Prostate gland (tissue), 1 donor: ENCODE measurements around the gene MAOA.

Experiments used
- POLR2A ChIP-seq: fragments of 450-650 bp; IDR thresholded peaks from one replicate; pipeline ENCODE4 v1.6.1; 2016; ENCODE audit warnings: antibody characterized with exemption, mild to moderate bottlenecking
- POLR2AphosphoS5 ChIP-seq: sonication (generic); formaldehyde crosslinking; IDR thresholded peaks from one replicate; pipeline ENCODE4 v1.6.1; 2017; ENCODE audit warnings: antibody characterized with exemption

DNA sequence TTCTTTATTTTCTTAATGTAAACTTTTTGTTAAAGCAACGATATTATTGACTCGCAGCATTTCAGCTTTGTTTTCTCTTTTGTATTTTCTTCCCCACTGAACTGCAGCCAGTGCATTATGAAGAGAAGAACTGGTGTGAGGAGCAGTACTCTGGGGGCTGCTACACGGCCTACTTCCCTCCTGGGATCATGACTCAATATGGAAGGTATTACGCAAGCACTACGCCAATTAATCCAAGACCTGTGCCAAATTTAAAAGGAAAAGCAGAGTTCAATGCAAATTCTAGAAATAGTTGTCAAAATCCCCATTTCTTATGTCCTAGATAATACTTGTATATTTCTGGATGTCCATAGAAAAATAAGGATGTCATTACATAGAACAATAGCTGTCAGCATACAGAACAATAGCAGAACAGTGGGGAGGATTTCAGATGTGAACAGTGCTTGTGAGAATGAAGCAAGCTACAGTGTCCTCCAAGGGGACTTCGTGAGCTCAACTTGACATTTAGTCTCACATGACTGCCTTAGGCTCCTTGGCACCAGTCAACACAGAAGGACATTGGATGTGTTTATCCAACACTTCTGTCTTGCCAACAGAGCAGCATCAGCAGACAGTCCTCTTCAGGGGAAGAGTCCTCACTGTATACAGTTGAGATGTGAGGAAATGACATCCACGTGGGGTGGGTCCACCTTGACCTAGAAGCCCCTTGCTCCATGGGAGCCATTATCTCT, 85.9 kb downstream of the MAOA start:
- TF ChIP-seq POLR2A (no peak), POLR2AphosphoS5 (no peak)
